SK-N-MC (cell line): ENCODE data around the gene CRABP2.

Source experiments
- EZH2 ChIP-seq: fragments of 200-600 bp; sonication (generic); IDR thresholded peaks from one replicate; pipeline ENCODE4 v1.6.1; 2017; ENCODE audit warnings: antibody characterized with exemption
- POLR2AphosphoS5 ChIP-seq: IDR thresholded peaks from 2 replicates; pipeline ENCODE4 v1.6.1; 2012; ENCODE audit warnings: mild to moderate bottlenecking, low read depth, low read length, borderline replicate concordance

- TF ChIP-seq EZH2 = no peak
- TF ChIP-seq POLR2AphosphoS5 = no peak
Measured at GRCh38 chr1:156714830-156715229, 9.4 kb upstream of the CRABP2 start.
